PC-9 (cell line): ENCODE results near the gene EPG5. TPM values are rescaled to one million over a fixed set of nuclear protein-coding genes. Genes with fewer than 3 reads are reported as not detected.

Experiments
- BruUV-seq: library from RNA; stranded (reverse); fragments of 400-500 nt; replicated peaks from 2 replicates; lab custom pipeline; 2021; lab: Mats Ljungman, UMichigan
- CTCF ChIA-PET: fragments of 300-600 bp; sonication (Branson Sonifier 250); formaldehyde crosslinking; loops from one replicate; lab custom pipeline; 2022; ENCODE audit warnings: antibody characterized with exemption; lab: Charles Lee
- POLR2A ChIA-PET: fragments of 300-600 bp; sonication (Branson Sonifier 250); formaldehyde crosslinking; loops from one replicate; lab custom pipeline; 2022; ENCODE audit warnings: antibody characterized with exemption; ENCODE audit not compliant: unreplicated experiment; lab: Charles Lee
- DNase-seq, 2 experiments: peaks; one replicate each; pipeline versions ENCODE4 v3.0.0 to v3.0.0-alpha.2; 2015 to 2022; ENCODE audit warnings: mixed read lengths in 1 of 2
- H2AFZ ChIP-seq: fragments of 200-600 bp; sonication (generic); 2 replicates; pipeline ENCODE4 v1.8.1; 2017; ENCODE audit warnings: antibody characterized with exemption
- H3F3A ChIP-seq: fragments of 200-600 bp; sonication (generic); 2 replicates; pipeline ENCODE4 v1.8.1; 2017; ENCODE audit warnings: antibody characterized with exemption, mild to moderate bottlenecking, low read depth; ENCODE audit not compliant: insufficient read depth
- H3K27ac ChIP-seq: fragments of 200-600 bp; sonication (generic); 2 replicates; pipeline ENCODE4 v1.6.1; 2016; ENCODE audit warnings: mixed run types
- H3K27me3 ChIP-seq: fragments of 200-600 bp; sonication (generic); 2 replicates; pipeline ENCODE4 v1.6.1; 2016; ENCODE audit warnings: low read depth, mixed run types; ENCODE audit not compliant: insufficient read depth
- H3K36me3 ChIP-seq: fragments of 200-600 bp; sonication (generic); 2 replicates; pipeline ENCODE4 v1.6.1; 2016; ENCODE audit warnings: low read depth, mixed run types
- H3K4me1 ChIP-seq: fragments of 200-600 bp; sonication (generic); replicated peaks from 2 replicates; pipeline ENCODE4 v1.6.1; 2016; ENCODE audit warnings: mixed run types; ENCODE audit not compliant: insufficient read depth
- H3K4me2 ChIP-seq: fragments of 200-600 bp; sonication (generic); 2 replicates; pipeline ENCODE4 v1.6.1; 2017; ENCODE audit warnings: mixed run types
- H3K4me3 ChIP-seq: fragments of 200-600 bp; sonication (generic); 2 replicates; pipeline ENCODE4 v1.6.1; 2016; ENCODE audit warnings: mixed run types
- H3K79me2 ChIP-seq: fragments of 200-600 bp; sonication (generic); 2 replicates; pipeline ENCODE4 v1.6.1; 2017; ENCODE audit warnings: low read depth, mixed run types
- H3K9me2 ChIP-seq: fragments of 200-600 bp; sonication (generic); 2 replicates; pipeline ENCODE4 v1.8.1; 2017; ENCODE audit warnings: mild to moderate bottlenecking; ENCODE audit not compliant: insufficient read depth
- H3K9me3 ChIP-seq: fragments of 200-600 bp; sonication (generic); 2 replicates; pipeline ENCODE4 v1.8.1; 2016; ENCODE audit warnings: low read depth; ENCODE audit not compliant: insufficient read depth
- H4K20me1 ChIP-seq: fragments of 200-600 bp; sonication (generic); 2 replicates; pipeline ENCODE4 v1.8.1; 2017; ENCODE audit not compliant: insufficient read depth
- EZH2 ChIP-seq: fragments of 200-600 bp; sonication (generic); IDR thresholded peaks from 2 replicates; pipeline ENCODE4 v1.8.0; 2017; ENCODE audit warnings: antibody characterized with exemption, low read depth
- intact Hi-C: fragments of 100-400 bp; cut with micrococcal nuclease; formaldehyde crosslinking; loops from one replicate; pipeline ENCODE4 v1.10.0; 2022; ENCODE audit not compliant: unreplicated experiment
- total RNA-seq: library from RNA; stranded (reverse); gene quantifications from 2 replicates; pipeline ENCODE4 v1.2.3, GENCODE V29; 2021
- TF ChIP-seq, protein P1 (sequence below): fragments of 200-600 bp; sonication (generic); conservative IDR thresholded peaks from 2 replicates; pipeline ENCODE4 v1.6.1; 2017; ENCODE audit warnings: mixed run types, antibody characterized with exemption, mild to moderate bottlenecking, moderate library complexity

The EPG5 gene
- total RNA-seq, 1 experiment from 2014 or later, result 19.5 TPM

DNA sequence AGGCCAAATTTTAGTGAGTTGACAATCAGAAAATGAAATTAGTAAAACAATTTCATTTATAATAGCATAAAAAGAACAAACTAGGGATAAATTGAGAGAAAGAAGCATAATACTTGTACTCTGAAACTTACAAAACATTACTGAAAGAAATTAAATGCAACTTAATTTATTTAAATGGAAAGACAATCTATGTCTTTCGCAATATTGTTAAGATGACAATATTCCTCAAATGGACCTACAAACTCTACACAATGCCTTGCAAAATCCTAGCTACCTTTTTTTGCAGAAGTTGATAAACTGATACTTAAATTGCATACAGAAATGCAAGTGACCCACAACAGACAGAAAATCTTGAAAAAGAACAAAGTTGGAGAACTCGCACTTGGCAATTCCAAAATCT is 9.1 kb downstream of the EPG5 start:
- Histone ChIP-seq H3K4me3 (no peak overlapping the region), H3K79me2 (peaks cover 28% of the 10 kb centered on the region; the same call in 1 of the 2 replicates), H4K20me1 (no peaks in the 10 kb centered on the region; the same call in 1 of the 2 replicates), H3K9me2 (no peaks in the 10 kb centered on the region), H3K27ac (no peak overlapping the region), H3K36me3 (peaks cover 18% of the 10 kb centered on the region; the same call in 1 of the 2 replicates), H3K4me1 (peaks cover 13% of the 10 kb centered on the region; the same call in 1 of the 2 replicates), H3F3A (peaks cover 3% of the 10 kb centered on the region; the same call in 1 of the 2 replicates), H2AFZ (no peak overlapping the region), H3K9me3 (no peaks in the 10 kb centered on the region), H3K4me2 (no peak overlapping the region), H3K27me3 (no peaks in the 10 kb centered on the region)
- no peak for DNase-seq
- no TSS peak for BruUV-seq
- intact Hi-C loops, result no loop called here
- TF ChIP-seq, protein P1, sequence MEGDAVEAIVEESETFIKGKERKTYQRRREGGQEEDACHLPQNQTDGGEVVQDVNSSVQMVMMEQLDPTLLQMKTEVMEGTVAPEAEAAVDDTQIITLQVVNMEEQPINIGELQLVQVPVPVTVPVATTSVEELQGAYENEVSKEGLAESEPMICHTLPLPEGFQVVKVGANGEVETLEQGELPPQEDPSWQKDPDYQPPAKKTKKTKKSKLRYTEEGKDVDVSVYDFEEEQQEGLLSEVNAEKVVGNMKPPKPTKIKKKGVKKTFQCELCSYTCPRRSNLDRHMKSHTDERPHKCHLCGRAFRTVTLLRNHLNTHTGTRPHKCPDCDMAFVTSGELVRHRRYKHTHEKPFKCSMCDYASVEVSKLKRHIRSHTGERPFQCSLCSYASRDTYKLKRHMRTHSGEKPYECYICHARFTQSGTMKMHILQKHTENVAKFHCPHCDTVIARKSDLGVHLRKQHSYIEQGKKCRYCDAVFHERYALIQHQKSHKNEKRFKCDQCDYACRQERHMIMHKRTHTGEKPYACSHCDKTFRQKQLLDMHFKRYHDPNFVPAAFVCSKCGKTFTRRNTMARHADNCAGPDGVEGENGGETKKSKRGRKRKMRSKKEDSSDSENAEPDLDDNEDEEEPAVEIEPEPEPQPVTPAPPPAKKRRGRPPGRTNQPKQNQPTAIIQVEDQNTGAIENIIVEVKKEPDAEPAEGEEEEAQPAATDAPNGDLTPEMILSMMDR, result no peak
- no peak for TF ChIP-seq EZH2
- ChIA-PET POLR2A (no interaction called here), CTCF (no interaction called here)

DNA sequence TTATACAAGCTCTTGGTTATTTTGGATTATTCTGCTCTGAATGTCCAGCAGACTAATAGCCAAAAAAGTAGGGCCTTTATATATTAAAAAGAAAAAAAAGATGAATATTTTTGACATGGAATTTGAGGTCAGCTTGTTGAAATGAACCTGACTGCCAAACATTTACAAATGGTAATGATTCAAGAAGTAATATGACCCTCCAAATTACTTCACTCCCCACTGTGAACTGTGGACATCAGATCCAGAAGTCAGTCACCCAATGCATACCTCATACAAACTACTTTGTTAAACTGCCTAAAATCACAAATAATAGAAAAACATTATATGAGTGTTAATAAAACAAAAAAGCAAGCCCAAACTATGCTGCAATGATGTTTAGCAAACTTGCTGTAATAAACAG is 10.0 kb downstream of the EPG5 start:
- no peak overlapping the region for H3K4me2 ChIP-seq
- TF ChIP-seq, protein P1, result no peak
- TF ChIP-seq EZH2, result no peak
- ChIA-PET POLR2A (no interaction called here), CTCF (no interaction called here)
- no peak for DNase-seq
- peaks cover 25% of the 10 kb centered on the region; the same call in 1 of the 2 replicates for H3K79me2 ChIP-seq
- no peaks in the 10 kb centered on the region for H3K9me2 ChIP-seq
- H3K4me1 ChIP-seq, result peaks cover 4% of the 10 kb centered on the region; the same call in 1 of the 2 replicates
- H3K4me3 ChIP-seq, result no peak overlapping the region
- no peak overlapping the region for H2AFZ ChIP-seq
- BruUV-seq, result no TSS peak
- H3K36me3 ChIP-seq, result peaks cover 23% of the 10 kb centered on the region
- peaks cover 2% of the 10 kb centered on the region; the same call in 1 of the 2 replicates for H3K9me3 ChIP-seq
- no peaks in the 10 kb centered on the region; the same call in 1 of the 2 replicates for H4K20me1 ChIP-seq
- H3K27me3 ChIP-seq, result no peaks in the 10 kb centered on the region
- intact Hi-C loops, result no loop called here
- H3F3A ChIP-seq, result peaks cover 7% of the 10 kb centered on the region; the same call in 1 of the 2 replicates
- H3K27ac ChIP-seq, result no peak overlapping the region

DNA sequence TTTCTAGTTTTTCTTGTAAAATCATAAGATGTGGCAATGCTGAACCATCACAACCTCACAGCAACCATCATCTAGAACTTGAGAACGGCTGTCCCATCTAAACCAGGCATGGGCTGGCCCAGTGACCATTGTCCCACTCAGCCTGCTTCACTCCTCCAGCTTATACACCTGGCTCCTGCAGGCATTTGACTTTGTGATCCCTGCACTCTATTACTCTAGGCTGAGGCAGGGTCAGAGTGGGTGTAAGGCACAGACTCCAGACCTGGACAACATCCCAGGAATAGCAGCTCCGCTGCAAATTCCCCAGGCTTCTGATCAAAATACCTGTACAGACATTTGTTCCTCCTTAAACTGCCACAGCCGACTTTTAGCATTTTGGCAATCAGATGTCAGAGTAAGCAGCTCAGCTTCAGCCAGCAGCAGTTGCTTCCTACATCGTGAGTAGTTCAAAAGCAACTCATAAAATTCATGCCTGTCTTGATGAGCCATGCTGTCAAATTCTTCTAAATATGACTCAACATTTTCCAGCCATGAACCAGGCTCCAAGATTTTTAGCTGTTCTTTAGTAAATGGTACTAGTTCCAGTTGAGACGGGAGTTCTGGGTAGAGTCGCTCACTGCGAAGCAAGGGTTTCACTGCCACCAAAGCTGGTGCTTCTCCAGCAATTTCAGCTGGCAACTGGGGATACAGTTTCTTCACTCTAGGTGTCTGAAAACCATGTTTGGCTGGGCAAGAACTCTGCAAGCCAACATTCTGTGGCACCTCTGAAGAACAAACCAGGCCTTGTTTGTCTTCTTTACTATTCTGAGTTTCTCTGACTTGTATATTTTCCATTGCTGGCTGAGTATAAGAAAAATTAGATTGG is 12.8 kb downstream of the EPG5 start:
- no TSS peak for BruUV-seq
- Histone ChIP-seq H3K27ac (0 out of 2 replicates have a peak overlapping the region, but pooled peaks have one; percentile 25), H3K79me2 (peaks cover 15% of the 10 kb centered on the region; the same call in 1 of the 2 replicates), H4K20me1 (no peaks in the 10 kb centered on the region; the same call in none of the 2 replicates), H3K4me2 (no peak overlapping the region), H3K36me3 (peaks cover 37% of the 10 kb centered on the region), H2AFZ (no peak overlapping the region), H3K4me1 (peaks cover 9% of the 10 kb centered on the region; the same call in 1 of the 2 replicates), H3K9me3 (peaks cover 5% of the 10 kb centered on the region; the same call in 1 of the 2 replicates), H3F3A (peaks cover 14% of the 10 kb centered on the region; the same call in 1 of the 2 replicates), H3K27me3 (no peaks in the 10 kb centered on the region), H3K4me3 (no peak overlapping the region), H3K9me2 (no peaks in the 10 kb centered on the region)
- intact Hi-C loops, result no loop called here
- CTCF ChIA-PET, result interaction anchor here (0.6 kb wide), 2 partner anchors 117 to 289 kb away, joined by 3 to 26 read pairs; no protein-coding TSS in a partner anchor
- TF ChIP-seq EZH2, result no peak
- TF ChIP-seq, protein P1, result no peak
- peak in 1 of 2 experiments; percentile 63 for DNase-seq
- POLR2A ChIA-PET, result no interaction called here
